COR-L47 (cell line): ENCODE data around the gene LRRC2.
"Not testable (repeated sequence)": the region's sequence is repeated elsewhere in the genome, so short reads cannot be mapped to it uniquely, and the experiment has no call there.

Source experiments
- DNase-seq: peaks from one replicate; lab custom pipeline; 2025; lab: John Stamatoyannopoulos, UW

LRRC2 gene

DNA sequence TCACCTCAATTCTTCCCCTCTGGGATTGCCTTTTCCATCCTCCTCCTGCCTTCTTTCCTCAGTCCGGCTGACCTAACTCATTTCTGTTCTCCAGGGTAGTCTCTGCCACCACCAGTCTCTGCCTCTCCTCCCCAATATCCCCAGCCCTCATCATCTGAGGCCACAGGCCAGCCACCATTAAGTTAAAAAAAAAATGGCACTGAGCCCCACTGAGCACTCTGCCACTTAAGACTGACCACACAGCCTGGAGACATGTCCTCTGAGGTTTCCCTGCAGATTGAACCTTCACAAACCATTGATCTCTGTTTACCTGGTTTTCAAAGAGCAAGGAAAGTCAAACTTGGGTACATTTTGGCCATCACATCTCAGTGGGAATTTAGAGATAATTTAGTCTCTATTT lies 13.6 kb downstream of the LRRC2 start:
- no peak for DNase-seq

DNA sequence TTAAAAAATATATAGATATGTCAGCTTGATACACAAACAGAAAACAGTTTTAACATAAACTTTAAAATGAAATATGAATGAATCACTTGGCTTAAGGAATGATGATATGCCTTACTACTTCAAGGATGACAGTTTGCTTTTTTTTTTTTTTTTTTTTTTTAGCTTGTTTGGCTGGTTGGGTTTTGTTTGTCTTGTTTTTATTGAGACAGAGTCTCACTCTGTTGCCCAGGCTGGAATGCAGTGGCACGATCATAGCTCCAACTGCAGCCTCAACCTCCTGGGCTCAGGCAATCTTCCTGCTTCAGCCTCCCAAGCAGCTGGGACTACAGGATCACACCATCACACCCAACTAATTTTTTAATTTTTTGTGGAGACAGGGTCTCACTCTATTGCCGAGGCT lies 14.5 kb downstream of the LRRC2 start:
- no peak for DNase-seq

DNA sequence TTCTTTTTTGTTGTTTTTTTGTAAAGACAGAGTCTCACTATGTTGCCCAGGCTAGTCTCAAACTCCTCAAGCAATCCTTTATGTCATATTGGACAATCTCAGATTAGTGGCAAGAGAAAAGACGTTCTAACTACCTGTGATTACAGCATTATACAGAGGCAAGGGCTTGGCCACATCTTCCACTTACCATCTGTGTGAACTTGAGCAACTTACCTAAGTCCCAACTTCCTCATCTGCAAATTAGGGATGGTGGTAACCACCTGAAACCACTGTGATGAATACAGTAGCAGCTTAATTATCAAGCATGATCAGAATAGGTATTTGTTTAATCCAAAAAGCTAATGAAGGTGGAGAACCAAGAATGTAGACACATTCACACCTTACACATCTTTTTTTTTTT lies 16.1 kb downstream of the LRRC2 start:
- no peak for DNase-seq

DNA sequence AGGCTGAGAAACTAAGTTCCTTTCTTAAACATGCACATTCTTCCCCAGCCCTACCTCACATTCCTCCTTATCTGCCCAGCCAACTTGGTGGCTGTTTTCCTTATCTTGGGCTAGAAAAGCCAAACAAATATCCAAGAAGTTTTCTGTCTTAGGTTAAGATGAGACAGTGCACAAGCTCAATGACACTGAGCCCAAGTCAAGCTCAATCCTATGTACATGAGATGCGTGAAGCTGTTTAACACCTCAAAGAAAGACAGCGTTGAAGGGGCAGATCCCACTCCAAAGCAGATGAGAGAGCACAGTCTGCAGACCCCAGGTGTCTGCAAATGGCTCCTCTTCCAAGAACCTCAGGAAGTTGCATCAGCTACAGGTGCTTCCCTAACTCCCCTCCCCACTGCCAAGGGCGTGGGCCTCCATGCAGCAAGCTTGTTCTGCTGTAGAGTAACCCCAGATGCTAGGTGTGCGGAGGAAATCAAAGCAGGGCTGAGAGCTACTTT lies 16.6 kb downstream of the LRRC2 start:
- DNase-seq, result no peak

DNA sequence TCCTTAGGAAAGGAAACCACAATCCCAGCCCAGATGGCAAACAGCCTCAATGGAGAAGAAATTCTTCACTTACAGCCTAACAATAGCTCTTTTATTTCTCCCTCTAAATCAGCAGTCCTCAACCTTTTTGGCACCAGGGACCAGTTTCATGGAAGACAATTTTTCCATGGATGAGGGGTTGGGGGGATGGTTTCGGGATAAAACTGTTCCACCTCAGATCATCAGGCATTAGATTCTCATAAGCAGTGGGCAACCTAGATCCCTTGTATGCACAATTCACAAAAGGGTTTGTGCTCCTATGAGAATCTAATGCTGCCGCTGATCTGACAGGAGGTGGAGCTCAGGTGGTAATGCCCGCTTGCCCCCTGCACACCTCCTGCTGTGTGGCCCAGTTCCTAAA lies 17.5 kb downstream of the LRRC2 start:
- DNase-seq, result not testable (repeated sequence)

DNA sequence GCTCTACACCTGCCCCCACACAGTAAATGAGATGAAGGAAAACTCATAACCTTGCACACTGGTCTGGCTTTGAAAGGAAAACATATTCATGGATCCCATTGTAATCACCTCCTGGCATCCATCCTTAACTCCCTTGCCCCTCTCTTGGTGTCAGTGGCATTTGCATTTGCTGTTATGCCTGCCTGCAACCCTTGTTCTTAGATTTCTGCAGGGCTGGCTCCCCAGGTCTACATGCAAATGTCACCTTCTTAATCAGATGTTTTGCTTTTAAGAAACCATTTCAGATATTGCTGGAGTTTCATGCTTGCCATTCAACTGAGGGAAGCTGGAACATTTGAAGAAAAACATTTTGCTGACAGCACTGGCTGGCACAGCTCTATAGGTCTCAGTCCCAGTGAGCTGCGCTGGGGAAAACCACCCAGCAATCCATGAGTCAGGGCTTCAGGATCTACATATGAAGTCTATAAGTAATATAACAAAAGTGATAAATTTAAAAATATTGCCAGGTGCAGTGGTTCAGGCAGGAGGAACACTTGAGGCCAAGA lies 19.1 kb downstream of the LRRC2 start:
- DNase-seq, result no peak

DNA sequence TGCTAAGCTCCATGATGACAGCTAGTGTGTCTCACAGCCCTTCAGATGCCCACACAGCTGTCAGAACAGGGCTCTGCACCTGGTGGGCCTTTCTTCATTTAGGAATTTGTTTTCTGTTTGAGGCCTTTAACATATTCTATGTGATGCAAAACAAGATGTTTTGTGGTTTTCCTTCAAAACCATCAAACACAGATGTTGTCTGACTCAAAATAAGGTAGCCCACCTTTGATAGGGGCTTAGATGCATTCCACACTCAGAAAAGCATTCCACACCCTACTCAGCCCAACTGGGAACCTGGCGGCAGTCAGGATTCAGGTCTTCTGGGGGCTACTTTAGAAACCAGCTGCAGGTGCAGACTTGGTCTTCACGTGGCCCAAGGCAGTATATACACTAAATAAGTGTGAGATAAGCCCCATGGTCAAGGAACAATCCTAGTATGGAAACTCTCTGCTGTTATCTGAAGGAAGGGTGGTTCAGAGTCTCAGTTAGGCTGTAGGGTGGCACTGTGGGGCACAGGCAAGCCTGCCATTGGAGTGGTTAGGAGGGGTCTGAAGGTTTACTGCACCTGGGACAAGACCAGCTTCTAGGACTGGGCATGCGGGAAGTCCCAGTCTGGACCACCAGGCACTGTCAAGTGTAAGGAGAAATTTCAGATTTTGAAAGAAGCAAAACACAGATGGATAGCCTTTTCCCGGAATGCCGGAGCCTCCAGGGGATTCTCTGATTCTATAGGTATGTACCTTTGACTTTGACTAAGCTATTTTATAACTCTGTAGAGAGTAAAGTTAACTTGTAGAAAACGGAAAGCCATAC lies 20.1 kb downstream of the LRRC2 start:
- DNase-seq, result no peak

DNA sequence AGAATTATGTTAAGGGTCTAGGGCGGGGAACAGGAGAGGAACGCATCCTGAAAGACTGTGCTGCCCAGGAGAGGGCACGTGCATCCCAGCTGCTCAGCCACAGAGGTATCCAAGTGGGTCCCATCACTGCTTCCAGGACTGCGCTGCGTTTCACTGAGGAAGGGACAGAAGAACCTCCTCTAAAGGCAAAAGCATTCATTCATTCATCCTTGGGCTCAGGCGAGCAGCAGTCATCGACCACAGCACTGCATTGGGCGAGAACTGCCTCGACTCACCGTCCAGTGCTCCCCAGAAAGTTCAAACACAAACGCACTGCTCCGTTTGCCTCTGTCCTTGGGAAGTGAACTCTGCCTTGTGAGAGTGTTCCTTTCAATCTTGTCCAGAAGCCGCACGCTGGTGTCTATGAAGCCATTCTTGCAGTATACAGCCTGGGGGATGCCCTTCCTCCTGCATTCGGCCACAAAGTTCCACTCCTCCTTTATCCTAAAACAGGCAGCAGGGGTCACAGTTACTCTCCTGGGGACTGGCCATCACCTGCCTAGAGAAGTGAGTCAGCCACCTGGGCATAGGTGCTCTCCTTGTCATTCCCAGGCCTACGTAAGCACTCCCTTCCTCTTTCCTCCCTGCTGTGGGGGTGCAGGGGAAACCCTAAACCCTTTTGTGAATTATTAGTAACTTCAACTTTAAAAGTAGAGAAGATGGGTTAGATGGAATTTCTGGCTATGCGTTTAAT lies 21.2 kb downstream of the LRRC2 start:
- DNase-seq, result no peak

DNA sequence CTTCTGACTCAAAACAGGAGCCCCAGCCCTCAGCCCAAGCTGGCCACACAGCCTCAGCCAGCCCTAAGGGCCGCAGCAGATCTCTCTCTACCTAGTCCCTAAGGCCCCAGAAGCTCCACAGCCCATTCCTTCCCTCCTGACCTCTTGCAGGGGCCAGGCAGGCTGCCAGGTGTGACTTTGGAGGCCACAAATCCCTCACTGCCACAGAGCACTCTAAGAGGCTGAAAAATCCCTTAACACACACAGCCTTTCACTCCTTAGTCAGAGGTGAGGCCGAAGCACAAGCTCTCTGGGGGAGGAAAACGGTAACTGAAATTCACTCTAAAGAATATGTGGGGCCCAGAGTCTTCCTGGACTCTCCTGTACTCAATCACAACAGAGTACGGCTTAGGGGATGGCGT lies 23.3 kb downstream of the LRRC2 start:
- no peak for DNase-seq

DNA sequence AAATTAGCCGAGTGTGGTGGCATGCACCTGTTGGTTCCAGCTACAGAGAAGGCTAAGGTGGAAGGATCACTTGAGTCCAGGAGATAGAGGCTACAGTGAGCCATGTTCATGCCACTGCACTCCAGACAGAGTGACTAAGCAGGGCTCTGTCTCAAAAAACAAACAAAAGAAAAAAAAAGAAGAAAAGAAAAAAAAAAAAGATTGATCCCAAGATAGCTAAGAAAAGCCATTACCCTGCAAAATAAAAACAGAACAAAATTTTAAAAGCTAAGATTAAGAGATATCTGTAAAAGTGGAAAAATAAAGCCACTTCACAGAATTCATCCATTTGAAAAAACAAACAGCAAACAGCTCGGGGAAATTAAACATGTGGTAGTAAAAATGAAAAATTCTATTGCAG lies 23.8 kb downstream of the LRRC2 start:
- DNase-seq, result no peak

DNA sequence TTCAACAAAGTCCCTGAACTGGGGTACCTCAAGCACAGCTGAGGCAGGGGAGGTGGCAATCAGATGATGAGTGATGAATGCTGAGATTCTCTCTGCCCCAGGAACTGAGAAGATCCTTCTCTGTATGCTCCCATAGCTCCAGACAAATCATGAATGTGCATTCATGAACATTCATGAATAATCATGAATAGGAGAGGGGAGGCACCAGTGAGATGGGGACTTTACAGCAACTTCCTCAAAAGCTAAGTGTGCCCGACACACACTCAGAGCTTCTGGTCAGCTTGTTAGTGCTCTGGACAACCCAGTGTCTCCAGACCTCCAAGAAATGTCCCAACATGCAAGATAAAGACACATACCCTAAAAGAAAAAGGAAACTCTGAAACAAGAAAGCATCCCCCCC lies 24.3 kb downstream of the LRRC2 start:
- DNase-seq, result no peak

DNA sequence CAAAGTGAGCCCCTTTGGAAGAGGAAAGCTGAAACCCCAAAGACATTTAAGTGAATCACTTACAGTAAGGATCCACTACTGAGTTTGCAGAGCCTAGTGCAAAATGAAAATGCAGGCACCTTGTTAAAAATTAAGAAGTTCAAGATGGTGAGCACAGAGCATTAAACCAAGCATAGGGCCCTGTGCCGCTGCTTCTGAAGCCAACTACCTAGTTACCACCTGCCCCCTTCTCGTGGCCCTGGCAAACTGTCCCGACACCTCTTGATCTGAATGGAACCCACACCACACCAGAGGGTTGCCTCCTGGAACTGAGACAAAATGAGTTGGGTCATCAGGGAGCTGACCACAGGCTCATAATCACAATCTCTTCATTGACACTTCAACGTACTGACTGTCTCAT lies 25.6 kb downstream of the LRRC2 start:
- DNase-seq, result no peak

DNA sequence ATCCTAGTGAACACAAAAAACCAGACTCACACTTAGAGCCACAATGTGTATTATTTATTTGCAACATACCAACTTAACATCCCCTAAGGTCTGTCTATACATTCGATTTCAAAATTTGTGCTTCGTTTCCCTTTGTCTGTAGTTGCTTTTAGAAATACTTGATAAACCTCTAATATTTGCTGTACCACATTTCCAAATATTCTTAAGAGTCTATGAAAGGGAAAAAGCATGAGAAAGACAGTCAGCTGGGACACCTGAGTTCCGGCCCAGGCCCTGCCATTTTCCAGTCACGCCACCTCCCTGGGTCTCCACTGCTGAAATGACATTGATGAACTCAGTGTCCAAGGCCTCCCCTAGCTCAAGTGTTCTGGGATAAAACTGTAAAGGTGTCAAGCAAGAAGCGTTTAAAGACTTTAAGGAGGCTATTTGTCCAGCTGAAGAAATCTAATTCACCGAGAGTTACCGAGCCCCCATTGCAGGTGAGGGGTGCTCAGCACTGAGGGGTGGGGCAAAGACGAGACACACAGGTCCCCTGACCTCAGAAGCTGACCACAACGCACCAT lies 26.6 kb downstream of the LRRC2 start:
- DNase-seq, result no peak

DNA sequence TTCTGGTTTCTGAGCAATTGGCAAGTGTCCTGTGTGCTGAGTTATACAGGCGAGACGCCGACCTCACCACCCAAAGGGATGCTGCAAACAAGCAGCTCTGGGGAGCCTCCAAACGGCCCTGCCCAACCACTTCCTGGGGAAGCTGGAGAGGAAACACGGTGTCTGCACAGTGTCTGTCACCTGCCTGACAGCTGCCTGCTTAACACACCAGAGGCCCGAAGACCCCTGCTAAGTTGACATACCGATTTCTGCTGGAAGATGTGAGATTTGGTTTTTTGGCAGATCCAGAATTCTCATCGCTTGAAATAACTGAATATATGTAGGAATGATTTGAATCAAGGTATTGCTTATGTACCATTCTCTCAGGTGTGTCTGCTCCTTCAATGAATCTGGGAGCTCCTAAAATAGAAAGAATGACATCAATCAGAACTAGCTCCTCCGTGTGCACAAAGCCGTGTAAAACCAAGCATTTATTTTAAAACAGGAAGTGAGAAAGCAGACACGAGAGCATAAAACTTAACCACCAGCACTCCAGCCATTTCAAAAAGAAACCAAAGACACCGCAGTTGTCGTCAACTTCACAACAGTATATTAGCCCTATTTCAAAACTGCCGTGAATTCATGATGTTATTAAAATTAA lies 27.2 kb downstream of the LRRC2 start:
- DNase-seq, result peak; percentile 28

DNA sequence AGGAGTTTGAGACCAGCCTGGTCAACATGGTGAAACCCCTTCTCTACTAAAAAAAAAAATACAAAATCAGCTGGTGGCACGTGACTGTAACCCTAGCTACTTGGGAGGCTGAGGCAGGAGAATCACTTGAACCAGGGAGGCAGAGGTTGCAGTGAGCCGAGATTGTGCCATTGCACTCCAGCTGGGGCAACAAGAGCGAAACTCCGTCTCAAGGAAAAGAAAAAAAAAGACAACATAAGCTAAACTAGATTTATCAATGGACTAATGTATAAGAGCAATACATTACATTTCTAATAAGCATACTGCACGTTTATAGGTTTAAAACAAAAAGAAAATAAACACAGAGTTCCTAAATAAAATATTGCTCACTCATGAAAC lies 27.7 kb downstream of the LRRC2 start:
- DNase-seq, result not testable (repeated sequence)

DNA sequence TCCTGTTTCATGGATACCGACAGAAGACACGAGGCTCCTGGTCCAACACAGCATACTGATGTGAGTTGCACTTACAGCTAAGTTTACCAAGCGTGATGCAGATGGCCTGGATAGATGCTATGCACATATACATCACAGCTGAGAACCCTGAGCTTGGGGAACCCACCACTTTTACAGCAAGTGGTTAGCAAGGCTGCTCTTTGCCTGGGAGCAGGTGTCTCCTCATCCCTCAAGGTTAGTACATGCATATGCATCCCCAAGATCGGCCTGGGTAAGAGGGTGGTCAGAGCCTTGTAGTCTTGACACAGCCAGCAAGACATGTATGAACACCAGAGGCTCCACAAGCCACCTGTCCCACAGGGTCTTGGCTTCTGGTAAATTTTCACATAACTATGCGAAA lies 28.3 kb downstream of the LRRC2 start:
- no peak for DNase-seq

DNA sequence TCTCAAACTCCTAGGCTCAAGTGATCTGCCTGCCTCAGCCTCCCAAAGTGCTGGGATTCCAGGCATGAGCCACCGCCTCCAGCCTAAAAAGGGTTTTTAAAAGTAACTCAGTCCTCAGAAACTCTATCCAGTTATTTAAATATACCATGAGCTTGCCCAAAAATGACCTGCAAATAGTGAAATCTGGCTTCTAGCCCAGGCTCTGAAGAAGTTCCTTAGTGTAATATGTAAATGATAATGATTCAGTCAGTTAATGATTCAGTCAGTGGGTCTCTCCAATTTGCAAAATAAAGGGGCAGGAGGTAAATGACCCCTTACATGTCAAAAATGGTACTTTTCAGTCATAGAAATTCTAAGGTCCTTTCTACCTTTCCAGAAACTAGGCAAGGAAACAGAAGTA lies 28.8 kb downstream of the LRRC2 start:
- no peak for DNase-seq

DNA sequence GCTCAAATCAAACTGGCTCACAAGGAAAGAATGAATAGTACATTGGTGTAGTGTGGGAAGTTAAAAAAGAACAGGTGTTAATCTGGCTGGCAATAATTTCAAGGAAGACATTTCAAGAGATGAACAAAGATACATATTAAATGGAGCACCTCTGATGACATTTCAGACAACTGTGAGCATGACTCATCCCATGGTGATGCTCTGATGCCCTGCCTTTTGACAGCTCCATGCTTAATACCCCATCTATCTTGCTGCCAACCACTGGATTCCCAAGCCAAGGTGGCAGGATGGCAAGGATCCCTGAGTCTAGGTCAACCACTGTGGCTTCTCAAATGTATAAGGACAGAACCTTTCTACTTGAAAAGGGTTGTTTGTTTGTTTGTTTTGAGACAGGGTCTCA lies 29.3 kb downstream of the LRRC2 start:
- no peak for DNase-seq

DNA sequence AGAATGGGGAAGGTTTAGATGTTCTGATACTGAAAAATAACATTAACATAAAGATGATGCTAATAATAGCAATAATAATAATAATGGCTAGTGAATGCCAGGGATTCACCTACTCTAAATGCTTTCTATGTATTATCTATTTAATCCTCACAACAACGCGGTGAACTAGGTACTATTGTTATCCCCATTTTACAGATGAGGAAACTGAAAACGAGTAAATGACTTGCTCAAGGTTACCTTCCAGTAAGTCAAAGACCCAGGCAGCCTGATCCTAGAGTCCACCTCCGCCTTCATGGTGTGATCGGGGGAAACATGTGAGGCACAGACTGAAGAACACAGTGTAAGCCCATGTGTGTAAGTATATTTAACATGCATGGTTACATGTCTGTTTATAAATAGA lies 30.4 kb downstream of the LRRC2 start:
- no peak for DNase-seq

DNA sequence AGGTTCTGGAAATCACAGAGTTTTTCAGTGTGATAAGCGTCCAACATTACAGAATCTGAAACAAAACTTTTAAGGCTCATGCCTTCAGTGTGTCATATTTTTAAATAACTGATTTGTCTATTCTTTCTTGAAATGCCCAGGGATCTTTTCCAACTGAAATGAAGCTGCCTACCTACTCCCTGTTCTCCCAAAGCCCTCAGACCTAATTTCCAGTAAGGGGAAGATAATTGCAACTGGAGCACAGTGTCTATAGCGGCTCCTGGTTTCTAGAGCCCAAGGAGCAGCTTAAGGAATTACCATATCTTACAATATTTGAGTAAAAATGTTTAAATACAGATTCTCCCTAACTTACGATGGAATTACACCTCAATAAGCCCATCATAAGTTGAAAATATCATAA lies 33.0 kb downstream of the LRRC2 start:
- no peak for DNase-seq

DNA sequence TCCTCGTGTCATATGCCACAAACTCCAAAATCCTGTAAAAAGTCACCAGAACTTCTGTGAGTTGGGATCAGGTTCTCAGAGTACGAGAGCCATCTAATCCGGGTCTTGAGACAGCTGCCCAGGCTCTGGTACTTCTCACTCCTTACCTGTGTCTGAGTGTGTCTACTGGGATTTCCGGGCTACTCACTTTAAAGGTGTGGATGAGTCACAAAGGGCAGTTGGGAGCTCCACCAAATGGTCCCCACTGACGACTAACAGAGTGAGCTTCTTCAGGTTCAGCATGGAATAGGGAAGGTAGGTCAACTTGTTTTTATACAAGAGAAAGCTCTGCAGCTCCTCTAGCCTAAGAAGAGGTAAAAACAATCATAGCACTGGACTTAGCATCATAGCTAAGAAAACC lies 38.9 kb downstream of the LRRC2 start:
- no peak for DNase-seq

DNA sequence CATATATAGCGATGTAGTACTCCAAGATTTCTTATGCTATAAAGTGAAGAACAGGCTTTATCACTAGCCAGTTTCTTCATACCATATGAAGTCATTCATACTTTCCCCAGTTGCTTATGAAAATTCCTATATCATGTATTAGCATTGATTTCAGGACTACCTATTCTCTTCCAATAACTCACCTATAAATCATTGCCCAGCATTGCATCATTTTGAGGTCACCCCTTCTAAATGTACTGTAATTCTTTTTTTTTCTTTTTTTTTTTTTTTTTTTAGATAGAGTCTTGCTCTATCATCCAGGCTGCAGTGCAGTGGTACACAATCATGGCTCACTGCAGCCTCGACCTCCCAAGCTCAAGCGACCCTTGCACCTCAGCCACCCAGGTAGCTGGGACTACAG lies 41.3 kb downstream of the LRRC2 start:
- no peak for DNase-seq
